ENCODE measurements around the gene SMPD3.

GRCh38 chr16:68492151-68492542 is 43.8 kb upstream of the SMPD3 start:
- TF ChIP-seq POLR2AphosphoS5 (IDR thresholded peaks at IDR 0.05; ENCODE audit: low read depth): no peak
- no peak for TF ChIP-seq CTCF (IDR thresholded peaks at IDR 0.05; ENCODE audit: insufficient read depth, low read length)

Data from HL-60 (cell line).